Subcutaneous adipose tissue (tissue), 4 donors: ENCODE results near the gene TRAF3. TPM values are rescaled to one million over a fixed set of nuclear protein-coding genes. Genes with fewer than 3 reads are reported as not detected.

ENCODE experiments used
- total RNA-seq, 4 donors: library from RNA; depleted of rRNA; stranded (reverse); fragments of >200 nt; gene quantifications; one replicate each; pipeline ENCODE4 v1.1.0, GENCODE V29; 2016
- TF ChIP-seq, protein P1 (sequence below): fragments of 450-650 bp; IDR thresholded peaks from one replicate; pipeline ENCODE4 v1.5.1; 2016; ENCODE audit warnings: low read depth, mild to moderate bottlenecking, control low read depth, antibody characterized with exemption, moderate library complexity

Gene TRAF3
- total RNA-seq, 4 donors from 2014 or later, result 11.0 to 21.0 (median 14.0) TPM

DNA sequence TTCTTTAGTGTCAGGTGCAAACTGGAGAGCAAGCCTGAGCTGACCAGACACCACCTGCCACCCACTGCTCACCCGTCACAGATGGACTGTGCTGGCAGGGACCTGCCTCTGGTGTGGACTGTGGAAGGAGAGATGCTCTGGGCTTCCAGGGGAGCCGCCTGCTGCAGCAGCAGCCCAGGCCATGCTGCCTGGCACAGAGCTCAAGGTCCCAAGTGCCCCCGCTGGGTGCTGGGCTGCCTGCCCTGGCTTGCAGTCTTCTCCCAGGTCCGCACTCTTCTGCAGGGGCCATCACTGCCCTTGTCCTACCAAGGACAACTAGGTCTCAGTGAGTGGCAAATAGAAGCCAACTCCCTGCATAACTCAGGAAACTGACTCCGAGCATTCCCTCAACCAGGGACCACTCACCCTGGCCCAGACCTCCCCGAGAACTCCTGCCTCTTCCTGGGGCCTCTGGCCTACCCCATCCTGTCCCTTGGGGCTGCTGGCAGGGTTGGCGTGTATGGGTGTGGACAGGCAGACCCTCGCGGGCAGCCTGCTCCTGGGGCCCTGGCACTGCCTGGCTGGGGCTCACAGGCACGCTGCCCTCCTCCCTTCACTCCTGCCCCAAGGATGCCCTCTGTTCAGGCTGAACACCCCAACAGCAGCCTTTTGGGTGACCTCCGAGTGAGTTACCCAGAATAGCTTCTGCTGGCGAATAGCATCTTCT is 154.5 kb downstream of the TRAF3 start:
- TF ChIP-seq, protein P1, sequence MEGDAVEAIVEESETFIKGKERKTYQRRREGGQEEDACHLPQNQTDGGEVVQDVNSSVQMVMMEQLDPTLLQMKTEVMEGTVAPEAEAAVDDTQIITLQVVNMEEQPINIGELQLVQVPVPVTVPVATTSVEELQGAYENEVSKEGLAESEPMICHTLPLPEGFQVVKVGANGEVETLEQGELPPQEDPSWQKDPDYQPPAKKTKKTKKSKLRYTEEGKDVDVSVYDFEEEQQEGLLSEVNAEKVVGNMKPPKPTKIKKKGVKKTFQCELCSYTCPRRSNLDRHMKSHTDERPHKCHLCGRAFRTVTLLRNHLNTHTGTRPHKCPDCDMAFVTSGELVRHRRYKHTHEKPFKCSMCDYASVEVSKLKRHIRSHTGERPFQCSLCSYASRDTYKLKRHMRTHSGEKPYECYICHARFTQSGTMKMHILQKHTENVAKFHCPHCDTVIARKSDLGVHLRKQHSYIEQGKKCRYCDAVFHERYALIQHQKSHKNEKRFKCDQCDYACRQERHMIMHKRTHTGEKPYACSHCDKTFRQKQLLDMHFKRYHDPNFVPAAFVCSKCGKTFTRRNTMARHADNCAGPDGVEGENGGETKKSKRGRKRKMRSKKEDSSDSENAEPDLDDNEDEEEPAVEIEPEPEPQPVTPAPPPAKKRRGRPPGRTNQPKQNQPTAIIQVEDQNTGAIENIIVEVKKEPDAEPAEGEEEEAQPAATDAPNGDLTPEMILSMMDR, result no peak

DNA sequence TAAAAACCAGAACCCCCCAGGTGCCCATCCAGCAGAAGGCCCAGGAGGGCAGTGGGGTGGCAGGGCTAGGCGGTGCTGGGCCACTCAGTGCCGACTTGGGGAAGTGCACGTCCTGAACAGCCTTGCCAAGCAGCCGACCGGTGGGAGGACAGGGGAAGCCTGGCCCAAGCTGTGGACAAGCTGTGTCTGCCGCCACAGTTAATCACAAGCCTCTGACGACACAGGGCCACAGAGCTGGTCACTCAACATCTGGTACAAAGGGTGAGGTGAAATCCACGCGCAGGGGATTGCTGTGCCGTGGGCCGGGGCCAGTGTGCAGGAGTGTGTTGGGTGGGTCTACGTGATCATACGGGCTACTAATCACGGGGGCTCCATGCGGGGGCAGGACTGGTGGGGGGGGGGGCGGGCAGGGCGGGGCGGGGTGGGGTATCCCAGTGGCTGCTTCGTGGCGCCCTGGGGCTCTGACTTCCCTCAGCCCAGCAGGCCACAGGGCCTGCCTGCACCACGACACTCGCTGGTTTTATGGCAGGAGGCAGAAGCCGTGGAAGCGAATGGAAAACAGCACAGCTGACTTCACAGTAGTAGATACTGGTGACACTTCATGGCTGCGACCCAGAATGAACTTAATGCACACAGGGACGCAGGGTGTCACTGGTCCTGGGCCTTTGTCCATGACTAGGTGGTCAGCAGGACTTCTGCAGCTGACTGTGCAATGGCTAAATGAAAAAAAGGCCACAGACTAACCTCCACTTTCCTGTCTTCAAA is 155.4 kb downstream of the TRAF3 start:
- TF ChIP-seq, protein P1, result no peak

DNA sequence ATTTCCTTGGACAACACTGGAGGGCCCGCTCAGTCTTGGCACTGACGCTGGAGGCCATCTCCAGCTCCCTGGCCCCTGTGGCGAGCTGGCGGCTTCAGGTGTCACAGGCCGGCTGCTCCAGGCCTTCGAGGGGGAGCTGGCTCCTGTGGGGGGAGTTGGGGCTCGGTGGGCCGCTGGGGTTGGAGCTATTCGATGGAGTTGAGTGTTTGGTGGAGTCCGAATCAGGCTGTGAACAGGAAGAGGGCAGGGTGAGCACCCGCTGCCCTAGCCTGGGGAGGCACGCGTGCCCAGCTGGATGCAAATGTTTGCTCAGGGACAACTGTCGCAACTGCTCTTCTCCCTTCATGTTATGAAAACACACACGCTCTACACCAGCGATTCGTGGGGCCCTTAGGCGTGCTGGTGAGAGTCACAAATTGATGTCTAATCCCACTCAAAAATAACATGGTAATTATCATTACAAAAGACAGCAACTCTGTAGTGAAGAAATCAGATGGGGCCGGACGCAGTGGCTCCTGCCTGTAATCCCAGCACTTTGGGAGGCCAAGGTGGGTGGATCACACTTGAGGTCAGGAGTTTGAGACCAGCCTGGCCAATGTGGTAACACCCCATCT is 156.5 kb downstream of the TRAF3 start:
- TF ChIP-seq, protein P1, result no peak

DNA sequence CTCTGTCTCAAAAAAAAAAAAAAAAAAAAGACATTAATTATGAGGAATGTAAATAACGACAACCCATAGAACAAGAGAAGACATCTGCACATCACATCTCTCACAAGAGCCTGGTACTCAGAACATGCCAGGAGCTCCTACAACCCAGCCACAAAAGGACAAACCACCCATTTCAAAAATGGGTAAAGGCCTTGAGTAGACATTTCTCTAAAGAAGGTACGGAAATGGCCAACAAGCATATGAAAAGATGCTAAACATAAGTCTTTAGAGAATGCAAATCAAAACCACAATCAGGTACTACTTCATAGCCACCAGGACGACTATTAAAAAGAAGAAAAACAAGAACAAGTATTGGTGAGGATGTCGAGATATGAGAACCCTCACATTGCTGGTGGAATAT is 158.5 kb downstream of the TRAF3 start:
- TF ChIP-seq, protein P1, result no peak

DNA sequence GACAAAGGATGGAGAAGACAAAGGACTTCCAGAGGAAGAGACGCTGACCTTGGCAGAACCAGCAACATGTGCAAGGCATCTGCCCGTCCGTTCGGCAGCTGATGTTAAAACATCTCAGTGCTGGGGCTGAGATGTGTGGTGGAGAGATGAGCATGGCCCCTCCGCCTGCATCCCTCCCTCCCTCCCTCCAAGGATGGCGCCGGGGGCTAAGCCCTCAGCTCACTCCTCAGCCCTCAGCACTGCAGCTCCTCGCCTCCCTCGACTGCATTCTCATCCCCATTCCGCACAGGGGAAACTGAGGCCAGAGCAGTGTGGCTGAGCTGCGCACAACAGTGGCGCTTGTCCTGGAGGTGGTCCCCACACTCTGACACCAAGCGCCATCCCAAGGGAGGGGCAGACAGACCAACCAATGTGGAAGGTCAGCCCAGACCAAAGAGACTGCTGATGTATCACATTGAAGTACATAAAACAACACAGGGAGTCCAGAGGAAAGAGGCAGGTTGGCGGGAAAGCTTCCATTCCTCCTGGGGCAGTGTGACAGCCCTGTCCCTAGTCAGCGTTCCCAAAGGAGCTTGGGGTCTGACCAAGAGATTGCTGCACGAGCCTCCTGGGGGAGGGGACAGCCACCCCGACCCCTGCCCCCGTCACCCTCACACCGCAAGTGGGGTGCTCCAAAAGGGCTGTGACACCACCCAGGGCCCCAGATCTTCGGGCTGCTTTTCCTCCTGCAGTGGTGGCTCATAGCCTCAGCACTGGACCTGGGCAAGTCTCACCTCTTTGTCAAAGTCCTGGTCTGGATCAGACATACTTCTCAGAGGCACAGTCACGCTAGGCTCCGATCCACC is 160.3 kb downstream of the TRAF3 start:
- TF ChIP-seq, protein P1, result no peak

DNA sequence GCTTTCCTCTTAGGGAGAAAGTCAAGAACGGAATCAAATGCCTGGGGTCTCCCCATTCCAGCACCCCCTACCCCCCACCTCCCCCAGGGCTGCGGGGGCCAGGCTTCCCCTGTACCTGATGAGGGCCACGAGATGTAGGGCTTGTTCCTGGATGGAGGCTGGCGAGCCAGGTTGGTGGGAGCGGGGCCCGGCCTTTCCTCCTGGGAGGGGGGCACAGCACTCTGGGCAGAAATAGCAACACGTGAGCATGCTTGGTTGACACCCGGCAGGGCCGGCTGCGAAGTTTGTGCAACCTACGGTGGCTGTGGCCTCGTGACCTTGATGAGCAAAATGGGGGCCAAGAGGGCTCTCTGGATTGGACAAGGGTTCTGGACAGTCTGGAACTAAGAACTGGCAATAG is 160.9 kb downstream of the TRAF3 start:
- TF ChIP-seq, protein P1, result no peak
